ENCODE measurements around the gene KLHDC8A. TPM values are rescaled to one million over a fixed set of nuclear protein-coding genes. Genes with fewer than 3 reads are reported as not detected.

KLHDC8A gene
- total and polyA plus RNA-seq, 2 of the 13 experiments (the other 11 are each of a cell fraction or from before 2014, with no cell fraction given): not detected

GRCh38 chr1:205301205-205301821 lies 55.4 kb downstream of the KLHDC8A start (continued):
- no peak for TF ChIP-seq HBP1 (CRISPR knock-in tag; IDR thresholded peaks at IDR 0.05; ENCODE audit: low read depth)
- peak; percentile 77; the same call in 1 of the 2 replicates for TF ChIP-seq ZNF572 (CRISPR knock-in tag; IDR thresholded peaks at IDR 0.05)
- TF ChIP-seq HNRNPLL (IDR thresholded peaks at IDR 0.05; ENCODE audit: low read depth, low read length, poor library complexity, severe bottlenecking): peak; percentile 61
- TF ChIP-seq ELF4 (CRISPR knock-in tag; IDR thresholded peaks at IDR 0.05; ENCODE audit: borderline replicate concordance): no peak
- no peak for TF ChIP-seq CSRNP2 (CRISPR knock-in tag; conservative IDR thresholded peaks at IDR 0.05; ENCODE audit: low read depth)
- TF ChIP-seq ZBED4 (CRISPR knock-in tag; IDR thresholded peaks at IDR 0.05; ENCODE audit: borderline replicate concordance): no peak
- no peak for TF ChIP-seq MATR3 (CRISPR knock-in tag; IDR thresholded peaks at IDR 0.05)
- TF ChIP-seq, protein P1, sequence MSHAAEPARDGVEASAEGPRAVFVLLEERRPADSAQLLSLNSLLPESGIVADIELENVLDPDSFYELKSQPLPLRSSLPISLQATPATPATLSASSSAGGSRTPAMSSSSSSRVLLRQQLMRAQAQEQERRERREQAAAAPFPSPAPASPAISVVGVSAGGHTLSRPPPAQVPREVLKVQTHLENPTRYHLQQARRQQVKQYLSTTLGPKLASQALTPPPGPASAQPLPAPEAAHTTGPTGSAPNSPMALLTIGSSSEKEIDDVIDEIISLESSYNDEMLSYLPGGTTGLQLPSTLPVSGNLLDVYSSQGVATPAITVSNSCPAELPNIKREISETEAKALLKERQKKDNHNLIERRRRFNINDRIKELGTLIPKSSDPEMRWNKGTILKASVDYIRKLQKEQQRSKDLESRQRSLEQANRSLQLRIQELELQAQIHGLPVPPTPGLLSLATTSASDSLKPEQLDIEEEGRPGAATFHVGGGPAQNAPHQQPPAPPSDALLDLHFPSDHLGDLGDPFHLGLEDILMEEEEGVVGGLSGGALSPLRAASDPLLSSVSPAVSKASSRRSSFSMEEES (CRISPR knock-in tag; IDR thresholded peaks at IDR 0.05): peak; percentile 55; the same call in 1 of the 2 replicates
- TF ChIP-seq, protein P2, sequence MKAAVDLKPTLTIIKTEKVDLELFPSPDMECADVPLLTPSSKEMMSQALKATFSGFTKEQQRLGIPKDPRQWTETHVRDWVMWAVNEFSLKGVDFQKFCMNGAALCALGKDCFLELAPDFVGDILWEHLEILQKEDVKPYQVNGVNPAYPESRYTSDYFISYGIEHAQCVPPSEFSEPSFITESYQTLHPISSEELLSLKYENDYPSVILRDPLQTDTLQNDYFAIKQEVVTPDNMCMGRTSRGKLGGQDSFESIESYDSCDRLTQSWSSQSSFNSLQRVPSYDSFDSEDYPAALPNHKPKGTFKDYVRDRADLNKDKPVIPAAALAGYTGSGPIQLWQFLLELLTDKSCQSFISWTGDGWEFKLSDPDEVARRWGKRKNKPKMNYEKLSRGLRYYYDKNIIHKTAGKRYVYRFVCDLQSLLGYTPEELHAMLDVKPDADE (CRISPR knock-in tag; IDR thresholded peaks at IDR 0.05): no peak
- TF ChIP-seq ELF3 (CRISPR knock-in tag; IDR thresholded peaks at IDR 0.05): no peak
- TF ChIP-seq SNAPC5 (CRISPR knock-in tag; IDR thresholded peaks at IDR 0.05; ENCODE audit: borderline replicate concordance): no peak
- no peak for TF ChIP-seq SMAD3 (CRISPR knock-in tag; IDR thresholded peaks at IDR 0.05)
- TF ChIP-seq MED1 (CRISPR knock-in tag; IDR thresholded peaks at IDR 0.05): peak; percentile 55
- TF ChIP-seq, protein P3, sequence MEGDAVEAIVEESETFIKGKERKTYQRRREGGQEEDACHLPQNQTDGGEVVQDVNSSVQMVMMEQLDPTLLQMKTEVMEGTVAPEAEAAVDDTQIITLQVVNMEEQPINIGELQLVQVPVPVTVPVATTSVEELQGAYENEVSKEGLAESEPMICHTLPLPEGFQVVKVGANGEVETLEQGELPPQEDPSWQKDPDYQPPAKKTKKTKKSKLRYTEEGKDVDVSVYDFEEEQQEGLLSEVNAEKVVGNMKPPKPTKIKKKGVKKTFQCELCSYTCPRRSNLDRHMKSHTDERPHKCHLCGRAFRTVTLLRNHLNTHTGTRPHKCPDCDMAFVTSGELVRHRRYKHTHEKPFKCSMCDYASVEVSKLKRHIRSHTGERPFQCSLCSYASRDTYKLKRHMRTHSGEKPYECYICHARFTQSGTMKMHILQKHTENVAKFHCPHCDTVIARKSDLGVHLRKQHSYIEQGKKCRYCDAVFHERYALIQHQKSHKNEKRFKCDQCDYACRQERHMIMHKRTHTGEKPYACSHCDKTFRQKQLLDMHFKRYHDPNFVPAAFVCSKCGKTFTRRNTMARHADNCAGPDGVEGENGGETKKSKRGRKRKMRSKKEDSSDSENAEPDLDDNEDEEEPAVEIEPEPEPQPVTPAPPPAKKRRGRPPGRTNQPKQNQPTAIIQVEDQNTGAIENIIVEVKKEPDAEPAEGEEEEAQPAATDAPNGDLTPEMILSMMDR (CRISPR knock-in tag; IDR thresholded peaks at IDR 0.05): 0 out of 2 replicates have a peak, but pooled peaks have one; percentile 19
- no peak for TF ChIP-seq RBAK (CRISPR knock-in tag; IDR thresholded peaks at IDR 0.05)
- TF ChIP-seq BRCA1 (CRISPR knock-in tag; IDR thresholded peaks at IDR 0.05): no peak
- no peak for TF ChIP-seq RNF2 (conservative IDR thresholded peaks at IDR 0.05; ENCODE audit: low read depth)

All from HepG2 (cell line).